ENCODE measurements around the gene ZNF224. TPM values are rescaled to one million over a fixed set of nuclear protein-coding genes. Genes with fewer than 3 reads are reported as not detected.

Gene ZNF224
- total and polyA plus RNA-seq, 11 donors = 7.1 to 17.7 (median 11.8) TPM

GRCh38 chr19:44076325-44076724, 17.8 kb upstream of the ZNF224 start:
- Histone ChIP-seq H3K9me3 (no peaks in the 10 kb centered on the region), H3K4me3 (no peak overlapping the region), H3K4me1 (peaks cover 0 to 14% (median 7%) of the 10 kb centered on the region in 12 donors), H3K36me3 (peaks cover 0 to 48% (median 14%) of the 10 kb centered on the region in 9 donors), H3K27ac (no peak overlapping the region), H3K27me3 (no peaks in the 10 kb centered on the region)
- intact Hi-C loops (cut with DNase I) = no loop called here
- WGBS, 4 donors = 86 to 93% (median 88%) methylated on average over 2 of the region's 2 CpGs
- DNase-seq = no peak
- no peak for ATAC-seq
- TF ChIP-seq CTCF (IDR thresholded peaks at IDR 0.05) = no peak
- TF ChIP-seq POLR2A (IDR thresholded peaks at IDR 0.05) = no peak

- no peak overlapping the region for H3K27ac ChIP-seq
- DNase-seq (no peak), ATAC-seq (no peak)
- peaks cover 0 to 17% (median 11%) of the 10 kb centered on the region in 9 donors for H3K36me3 ChIP-seq
- H3K9me3 ChIP-seq = no peaks in the 10 kb centered on the region
- H3K4me3 ChIP-seq = no peak overlapping the region
- 63 to 81% (median 72%) methylated on average over 4 of the region's 4 CpGs for WGBS, 4 donors
- no peak for TF ChIP-seq CTCF (IDR thresholded peaks at IDR 0.05)
- TF ChIP-seq POLR2A (IDR thresholded peaks at IDR 0.05) = no peak
- H3K27me3 ChIP-seq = no peaks in the 10 kb centered on the region
- intact Hi-C loops (cut with DNase I) = loop anchor here in 3 of 10 donors (5.0 to 10.0 kb wide), 2 partner anchors 87 to 90 kb away; partner anchors contain the start of gene ZNF230 (in 3 of the 3)
- H3K4me1 ChIP-seq = peaks cover 0 to 24% (median 11%) of the 10 kb centered on the region in 12 donors
Measured at GRCh38 chr19:44092108-44092507, 2.1 kb upstream of the ZNF224 start.

GRCh38 chr19:44107751-44108150, 13.6 kb downstream of the ZNF224 start:
- ATAC-seq (no peak), DNase-seq (no peak)
- Histone ChIP-seq H3K27me3 (no peaks in the 10 kb centered on the region), H3K4me1 (peaks cover 0 to 12% (median 8%) of the 10 kb centered on the region in 12 donors), H3K27ac (no peak overlapping the region), H3K9me3 (peaks cover 0 to 92% (median 59%) of the 10 kb centered on the region in 12 donors), H3K4me3 (no peak overlapping the region), H3K36me3 (peaks cover 0 to 59% (median 47%) of the 10 kb centered on the region in 9 donors)
- intact Hi-C loops (cut with DNase I) = loop anchor here in 2 of 10 donors (10.0 kb wide), 1 partner anchor 103 kb away; the partner anchor contains the start of gene ZNF230 (in 2 of the 2)
- WGBS, 4 donors = 95 to 98% (median 97%) methylated on average over 3 of the region's 3 CpGs
- TF ChIP-seq POLR2A (IDR thresholded peaks at IDR 0.05) (no peak), CTCF (IDR thresholded peaks at IDR 0.05) (no peak)

GRCh38 chr19:44109458-44109857, 15.3 kb downstream of the ZNF224 start:
- no peak for DNase-seq
- Histone ChIP-seq H3K9me3 (peaks cover 0 to 75% (median 53%) of the 10 kb centered on the region in 12 donors), H3K4me3 (no peak overlapping the region), H3K27ac (no peak overlapping the region), H3K36me3 (peaks cover 0 to 42% (median 30%) of the 10 kb centered on the region in 9 donors), H3K4me1 (peaks cover 0 to 19% (median 14%) of the 10 kb centered on the region in 12 donors), H3K27me3 (no peaks in the 10 kb centered on the region)
- intact Hi-C loops (cut with DNase I) = loop anchor here in 2 of 10 donors (10.0 kb wide), 1 partner anchor 105 kb away; the partner anchor contains the start of gene ZNF230 (in 2 of the 2)
- ATAC-seq = no peak
- no peak for TF ChIP-seq POLR2A (IDR thresholded peaks at IDR 0.05)
- TF ChIP-seq CTCF (IDR thresholded peaks at IDR 0.05) = no peak
